PC-9 (cell line): Measurements from ENCODE around the gene SLC18B1. TPM values are rescaled to one million over a fixed set of nuclear protein-coding genes. Genes with fewer than 3 reads are reported as not detected.

ENCODE experiments used
- BruUV-seq: library from RNA; stranded (reverse); fragments of 400-500 nt; replicated peaks from 2 replicates; lab custom pipeline; 2021; lab: Mats Ljungman, UMichigan
- CTCF ChIA-PET: fragments of 300-600 bp; sonication (Branson Sonifier 250); formaldehyde crosslinking; loops from one replicate; lab custom pipeline; 2022; ENCODE audit warnings: antibody characterized with exemption; lab: Charles Lee
- POLR2A ChIA-PET: fragments of 300-600 bp; sonication (Branson Sonifier 250); formaldehyde crosslinking; loops from one replicate; lab custom pipeline; 2022; ENCODE audit warnings: antibody characterized with exemption; ENCODE audit not compliant: unreplicated experiment; lab: Charles Lee
- DNase-seq, 2 experiments: peaks; one replicate each; pipeline versions ENCODE4 v3.0.0 to v3.0.0-alpha.2; 2015 to 2022; ENCODE audit warnings: mixed read lengths in 1 of 2
- H2AFZ ChIP-seq: fragments of 200-600 bp; sonication (generic); 2 replicates; pipeline ENCODE4 v1.8.1; 2017; ENCODE audit warnings: antibody characterized with exemption
- H3F3A ChIP-seq: fragments of 200-600 bp; sonication (generic); 2 replicates; pipeline ENCODE4 v1.8.1; 2017; ENCODE audit warnings: antibody characterized with exemption, mild to moderate bottlenecking, low read depth; ENCODE audit not compliant: insufficient read depth
- H3K27ac ChIP-seq: fragments of 200-600 bp; sonication (generic); 2 replicates; pipeline ENCODE4 v1.6.1; 2016; ENCODE audit warnings: mixed run types
- H3K27me3 ChIP-seq: fragments of 200-600 bp; sonication (generic); 2 replicates; pipeline ENCODE4 v1.6.1; 2016; ENCODE audit warnings: low read depth, mixed run types; ENCODE audit not compliant: insufficient read depth
- H3K36me3 ChIP-seq: fragments of 200-600 bp; sonication (generic); 2 replicates; pipeline ENCODE4 v1.6.1; 2016; ENCODE audit warnings: low read depth, mixed run types
- H3K4me1 ChIP-seq: fragments of 200-600 bp; sonication (generic); replicated peaks from 2 replicates; pipeline ENCODE4 v1.6.1; 2016; ENCODE audit warnings: mixed run types; ENCODE audit not compliant: insufficient read depth
- H3K4me2 ChIP-seq: fragments of 200-600 bp; sonication (generic); 2 replicates; pipeline ENCODE4 v1.6.1; 2017; ENCODE audit warnings: mixed run types
- H3K4me3 ChIP-seq: fragments of 200-600 bp; sonication (generic); 2 replicates; pipeline ENCODE4 v1.6.1; 2016; ENCODE audit warnings: mixed run types
- H3K79me2 ChIP-seq: fragments of 200-600 bp; sonication (generic); 2 replicates; pipeline ENCODE4 v1.6.1; 2017; ENCODE audit warnings: low read depth, mixed run types
- H3K9me2 ChIP-seq: fragments of 200-600 bp; sonication (generic); 2 replicates; pipeline ENCODE4 v1.8.1; 2017; ENCODE audit warnings: mild to moderate bottlenecking; ENCODE audit not compliant: insufficient read depth
- H3K9me3 ChIP-seq: fragments of 200-600 bp; sonication (generic); 2 replicates; pipeline ENCODE4 v1.8.1; 2016; ENCODE audit warnings: low read depth; ENCODE audit not compliant: insufficient read depth
- H4K20me1 ChIP-seq: fragments of 200-600 bp; sonication (generic); 2 replicates; pipeline ENCODE4 v1.8.1; 2017; ENCODE audit not compliant: insufficient read depth
- EZH2 ChIP-seq: fragments of 200-600 bp; sonication (generic); IDR thresholded peaks from 2 replicates; pipeline ENCODE4 v1.8.0; 2017; ENCODE audit warnings: antibody characterized with exemption, low read depth
- intact Hi-C: fragments of 100-400 bp; cut with micrococcal nuclease; formaldehyde crosslinking; loops from one replicate; pipeline ENCODE4 v1.10.0; 2022; ENCODE audit not compliant: unreplicated experiment
- total RNA-seq: library from RNA; stranded (reverse); gene quantifications from 2 replicates; pipeline ENCODE4 v1.2.3, GENCODE V29; 2021
- TF ChIP-seq, protein P1 (sequence below): fragments of 200-600 bp; sonication (generic); conservative IDR thresholded peaks from 2 replicates; pipeline ENCODE4 v1.6.1; 2017; ENCODE audit warnings: mixed run types, antibody characterized with exemption, mild to moderate bottlenecking, moderate library complexity

SLC18B1 gene
- total RNA-seq, 1 experiment from 2014 or later, result 18.0 TPM

DNA sequence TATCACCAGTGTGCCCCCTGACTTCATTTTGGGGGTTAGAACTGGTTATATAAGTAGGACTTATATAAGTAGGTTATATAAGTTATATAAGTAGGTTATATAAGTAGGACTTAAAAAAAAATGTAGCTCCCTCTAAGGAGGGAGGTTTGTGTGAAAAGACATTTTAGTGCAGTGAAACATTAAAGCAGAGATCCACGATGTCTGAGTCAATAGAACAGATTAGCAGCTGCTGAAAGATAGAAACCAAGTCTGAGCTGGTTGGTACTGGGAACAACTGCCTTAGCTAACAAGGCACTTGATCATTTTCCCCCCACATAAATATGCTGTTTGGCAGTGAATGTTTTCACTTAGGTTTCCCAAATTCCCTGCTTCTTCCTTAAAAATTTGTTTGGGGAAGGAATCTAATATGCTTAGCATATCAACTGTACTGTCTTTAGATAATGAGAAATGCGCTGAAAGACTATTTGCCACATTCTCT, 13.9 kb upstream of the SLC18B1 start:
- ChIA-PET CTCF (interaction anchor here (1.3 kb wide), 1 partner anchor 13 kb away, joined by 13 read pairs; the partner anchor contains the start of gene SLC18B1), POLR2A (interaction anchor here (0.6 kb wide), 1 partner anchor 917 kb away, joined by 5 read pairs; no protein-coding TSS in a partner anchor)
- H3F3A ChIP-seq, result peaks cover 40% of the 10 kb centered on the region
- no peaks in the 10 kb centered on the region for H3K9me2 ChIP-seq
- no peaks in the 10 kb centered on the region for H3K27me3 ChIP-seq
- BruUV-seq, result no TSS peak
- peak overlapping the region; percentile 89 for H3K27ac ChIP-seq
- peaks cover 30% of the 10 kb centered on the region for H3K79me2 ChIP-seq
- peak overlapping the region; percentile 84 for H3K4me3 ChIP-seq
- intact Hi-C loops, result loop anchor here (5.0 kb wide), 2 partner anchors 280 to 860 kb away; partner anchors contain the start of gene CCN2
- H3K4me1 ChIP-seq, result peaks cover 25% of the 10 kb centered on the region
- H4K20me1 ChIP-seq, result peaks cover 25% of the 10 kb centered on the region
- peaks cover 25% of the 10 kb centered on the region for H3K36me3 ChIP-seq
- no peak for DNase-seq
- H3K9me3 ChIP-seq, result no peaks in the 10 kb centered on the region
- H2AFZ ChIP-seq, result peak overlapping the region; percentile 99
- TF ChIP-seq, protein P1, sequence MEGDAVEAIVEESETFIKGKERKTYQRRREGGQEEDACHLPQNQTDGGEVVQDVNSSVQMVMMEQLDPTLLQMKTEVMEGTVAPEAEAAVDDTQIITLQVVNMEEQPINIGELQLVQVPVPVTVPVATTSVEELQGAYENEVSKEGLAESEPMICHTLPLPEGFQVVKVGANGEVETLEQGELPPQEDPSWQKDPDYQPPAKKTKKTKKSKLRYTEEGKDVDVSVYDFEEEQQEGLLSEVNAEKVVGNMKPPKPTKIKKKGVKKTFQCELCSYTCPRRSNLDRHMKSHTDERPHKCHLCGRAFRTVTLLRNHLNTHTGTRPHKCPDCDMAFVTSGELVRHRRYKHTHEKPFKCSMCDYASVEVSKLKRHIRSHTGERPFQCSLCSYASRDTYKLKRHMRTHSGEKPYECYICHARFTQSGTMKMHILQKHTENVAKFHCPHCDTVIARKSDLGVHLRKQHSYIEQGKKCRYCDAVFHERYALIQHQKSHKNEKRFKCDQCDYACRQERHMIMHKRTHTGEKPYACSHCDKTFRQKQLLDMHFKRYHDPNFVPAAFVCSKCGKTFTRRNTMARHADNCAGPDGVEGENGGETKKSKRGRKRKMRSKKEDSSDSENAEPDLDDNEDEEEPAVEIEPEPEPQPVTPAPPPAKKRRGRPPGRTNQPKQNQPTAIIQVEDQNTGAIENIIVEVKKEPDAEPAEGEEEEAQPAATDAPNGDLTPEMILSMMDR, result no peak
- no peak for TF ChIP-seq EZH2
- H3K4me2 ChIP-seq, result peak overlapping the region; percentile 87

DNA sequence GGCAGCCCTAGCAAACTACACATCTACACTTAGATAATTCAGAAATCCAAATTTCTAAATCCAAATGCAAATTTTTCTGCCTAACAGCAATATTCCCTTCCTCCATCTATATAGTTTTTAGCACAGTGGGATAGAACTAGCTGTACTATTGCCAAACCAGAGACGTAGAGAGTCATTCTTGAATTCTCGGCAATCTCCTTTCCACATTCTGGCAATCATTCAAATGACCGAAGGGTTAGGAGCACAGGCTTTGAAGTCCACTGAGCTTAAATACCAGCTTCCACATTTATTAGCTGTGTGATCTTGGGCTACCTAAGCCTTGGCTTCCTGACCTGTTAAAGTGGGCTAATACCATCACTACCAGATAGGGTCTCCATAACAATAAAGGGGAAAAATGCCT, 12.8 kb upstream of the SLC18B1 start:
- no peak overlapping the region for H3K4me3 ChIP-seq
- peaks cover 19% of the 10 kb centered on the region for H3K79me2 ChIP-seq
- intact Hi-C loops, result loop anchor here (5.0 kb wide), 2 partner anchors 279 to 859 kb away; partner anchors contain the start of gene CCN2
- no peak overlapping the region for H2AFZ ChIP-seq
- H3K9me2 ChIP-seq, result no peaks in the 10 kb centered on the region
- H3K27ac ChIP-seq, result no peak overlapping the region
- ChIA-PET CTCF (no interaction called here), POLR2A (no interaction called here)
- H3F3A ChIP-seq, result peaks cover 30% of the 10 kb centered on the region
- no peak for DNase-seq
- TF ChIP-seq, protein P1, result no peak
- TF ChIP-seq EZH2, result no peak
- H3K36me3 ChIP-seq, result peaks cover 15% of the 10 kb centered on the region
- H3K4me1 ChIP-seq, result peaks cover 15% of the 10 kb centered on the region
- no peaks in the 10 kb centered on the region for H3K9me3 ChIP-seq
- BruUV-seq, result no TSS peak
- H3K27me3 ChIP-seq, result no peaks in the 10 kb centered on the region
- peaks cover 15% of the 10 kb centered on the region for H4K20me1 ChIP-seq
- H3K4me2 ChIP-seq, result no peak overlapping the region

DNA sequence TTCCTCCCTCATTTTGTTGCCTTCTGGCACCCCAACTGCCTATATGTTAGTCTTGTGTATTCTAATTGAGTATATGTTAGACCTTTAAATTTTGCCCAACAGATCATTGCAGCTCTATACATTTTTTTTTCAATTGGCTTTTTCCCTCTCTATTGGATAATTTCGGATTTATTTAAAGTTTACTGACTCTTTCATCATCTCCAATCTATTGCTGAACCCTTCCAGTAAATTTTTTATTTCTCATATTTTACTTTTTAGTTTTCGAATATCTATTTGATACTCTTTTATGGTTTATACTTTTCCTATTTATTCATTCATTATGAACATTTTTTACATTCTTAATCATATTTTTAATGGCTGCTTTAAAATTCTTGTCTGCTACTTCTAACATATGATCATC, 7.1 kb upstream of the SLC18B1 start:
- H3K9me3 ChIP-seq, result peaks cover 7% of the 10 kb centered on the region
- H3K4me3 ChIP-seq, result no peak overlapping the region
- H3K9me2 ChIP-seq, result no peaks in the 10 kb centered on the region
- ChIA-PET CTCF (no interaction called here), POLR2A (no interaction called here)
- H3K36me3 ChIP-seq, result no peaks in the 10 kb centered on the region
- no peaks in the 10 kb centered on the region for H4K20me1 ChIP-seq
- H3F3A ChIP-seq, result no peaks in the 10 kb centered on the region
- H3K27me3 ChIP-seq, result no peaks in the 10 kb centered on the region
- BruUV-seq, result no TSS peak
- no peak overlapping the region for H2AFZ ChIP-seq
- intact Hi-C loops, result no loop called here
- no peaks in the 10 kb centered on the region for H3K79me2 ChIP-seq
- TF ChIP-seq, protein P1, result no peak
- TF ChIP-seq EZH2, result no peak
- no peaks in the 10 kb centered on the region for H3K4me1 ChIP-seq
- DNase-seq, result no peak
- H3K27ac ChIP-seq, result no peak overlapping the region
- no peak overlapping the region for H3K4me2 ChIP-seq
